ENCODE results near the gene KLK5.

DNA sequence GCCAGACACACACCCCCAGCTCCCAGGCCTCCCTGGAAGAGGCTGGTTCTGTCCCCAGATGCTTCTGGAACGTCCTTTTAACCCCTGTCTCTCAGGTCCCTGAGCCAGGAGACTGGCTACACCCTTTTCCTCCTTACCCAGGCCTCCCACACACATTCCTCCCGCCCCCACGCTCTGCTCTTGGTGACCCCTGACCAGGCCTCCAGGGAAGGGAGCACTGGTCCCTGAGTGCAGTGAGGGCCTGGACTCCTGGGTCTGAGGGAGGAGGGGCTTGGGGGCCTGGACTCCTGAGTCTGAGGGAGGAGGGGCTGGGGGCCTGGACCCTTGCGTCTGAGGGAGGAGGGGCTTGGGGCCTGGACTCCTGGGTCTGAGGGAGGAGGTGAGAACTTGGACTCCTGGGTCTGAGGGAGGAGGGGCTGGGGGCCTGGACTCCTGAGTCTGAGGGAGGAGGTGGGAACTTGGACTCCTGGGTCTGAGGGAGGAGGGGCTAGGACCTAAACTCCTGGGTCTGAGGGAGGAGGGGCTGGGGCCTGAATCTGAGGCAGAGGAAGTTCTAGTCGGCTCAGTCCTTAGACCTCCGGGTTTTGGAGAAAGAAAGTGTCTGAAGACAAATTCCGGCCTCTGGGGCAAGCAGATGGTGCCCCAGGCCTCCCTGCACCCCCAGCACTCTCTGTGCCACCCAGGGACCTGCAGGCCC is 16.0 kb upstream of the KLK5 start:
- TF ChIP-seq REST (IDR thresholded peaks at IDR 0.05; ENCODE audit: insufficient read depth in 1 of 2, low read depth in 2 of 2, low read length in 2 of 2), result no peak
- TF ChIP-seq POLR2AphosphoS5 (IDR thresholded peaks at IDR 0.05; ENCODE audit: low read depth, low read length), result no peak
- no peak for TF ChIP-seq SIN3A (IDR thresholded peaks at IDR 0.05; ENCODE audit: borderline replicate concordance, insufficient read depth, low read length)
- TF ChIP-seq TAF1 (IDR thresholded peaks at IDR 0.05; ENCODE audit: borderline replicate concordance, insufficient read depth, low read length), result no peak
- TF ChIP-seq FOXP2 (optimal IDR thresholded peaks at IDR 0.05; ENCODE audit: borderline replicate concordance, extremely low read depth, extremely low read length, insufficient read depth), result no peak

All from PFSK-1 (cell line).